Stimulated activated naive B cell treated with anti-CD40 and anti-IgM and Interleukin-4, amounts not matched to agents 10 μg/mL and 1 μg/mL and 100 μg/mL, for 72 hours (primary cell): ENCODE measurements around the gene GLMP.

ENCODE experiments used
- ATAC-seq, 2 donors: fragments of 150-1000 bp; cut with Tn5 transposase; replicated peaks; 2 replicates each; pipeline ENCODE4 v1.10.0; 2021; ENCODE audit warnings: moderate library complexity in 1 of 2
- DNase-seq: peaks from one replicate; pipeline ENCODE4 v3.0.0; 2021
- H3K27ac Mint-ChIP-seq: one replicate; pipeline ENCODE4 v1.8.0; 2022; ENCODE audit warnings: mild to moderate bottlenecking, mixed read lengths
- H3K27me3 Mint-ChIP-seq, 2 donors: one replicate each; pipeline ENCODE4 v1.8.0; 2022; ENCODE audit warnings: mixed read lengths in 2 of 2
- H3K36me3 Mint-ChIP-seq, 2 donors: one replicate each; pipeline ENCODE4 v1.8.0; 2022; ENCODE audit warnings: mixed read lengths in 2 of 2, mild to moderate bottlenecking in 1 of 2
- H3K4me1 Mint-ChIP-seq, 2 donors: one replicate each; pipeline ENCODE4 v1.8.0; 2022; ENCODE audit warnings: mixed read lengths in 2 of 2, mild to moderate bottlenecking in 1 of 2
- H3K4me3 Mint-ChIP-seq, 2 donors: one replicate each; pipeline ENCODE4 v1.8.0; 2022; ENCODE audit warnings: mild to moderate bottlenecking in 2 of 2, mixed read lengths in 2 of 2, moderate library complexity in 1 of 2
- H3K9me3 Mint-ChIP-seq, 2 donors: one replicate each; pipeline ENCODE4 v1.8.0; 2022; ENCODE audit warnings: mixed read lengths in 2 of 2, mild to moderate bottlenecking in 1 of 2

The GLMP gene

DNA sequence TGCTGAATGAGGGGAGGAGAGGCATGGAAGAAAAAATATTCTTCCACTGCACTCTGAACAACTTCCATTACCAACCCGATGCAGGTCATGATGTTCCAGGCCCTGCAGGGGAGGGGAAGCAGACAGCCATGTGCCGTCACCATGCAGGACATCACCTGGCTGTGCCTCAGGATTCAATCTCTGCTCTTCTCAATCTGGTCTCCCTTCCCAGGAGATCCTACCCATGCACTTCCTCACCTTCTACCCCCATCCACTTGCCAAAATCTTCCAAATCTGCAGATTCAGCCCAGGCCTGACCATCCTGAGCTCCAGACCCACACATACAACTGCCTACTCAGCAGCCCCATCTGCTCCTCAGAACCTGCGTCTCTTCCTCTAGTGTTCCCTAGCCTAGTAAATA, 41.8 kb downstream of the GLMP start:
- H3K27me3 Mint-ChIP-seq, result no peaks in the 10 kb centered on the region
- H3K27ac Mint-ChIP-seq, result no peak overlapping the region
- H3K36me3 Mint-ChIP-seq, result peaks cover 34 to 55% of the 10 kb centered on the region in 2 donors

DNA sequence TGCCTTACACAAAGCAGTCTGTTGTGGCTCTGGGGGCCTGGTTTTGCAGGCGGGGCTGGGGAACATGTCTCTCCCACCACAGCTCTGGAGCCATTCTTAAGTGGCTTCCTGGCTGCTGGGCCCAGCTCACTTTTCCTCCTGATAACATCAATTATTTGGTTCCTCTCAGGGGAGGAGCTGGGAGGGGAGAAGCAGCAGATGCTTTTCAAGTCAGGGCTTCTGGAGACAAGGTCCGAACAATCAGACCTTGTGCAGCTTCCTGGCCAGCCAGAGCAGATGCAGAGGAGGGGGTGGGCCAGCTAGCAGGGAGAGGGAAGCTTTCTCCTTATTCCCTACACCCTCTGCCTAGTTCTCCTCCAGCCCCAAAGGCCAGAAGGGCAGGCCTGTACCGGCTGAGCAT, 44.0 kb downstream of the GLMP start:
- peaks cover 20 to 44% of the 10 kb centered on the region in 2 donors for H3K36me3 Mint-ChIP-seq
- peaks cover 3 to 7% of the 10 kb centered on the region in 2 donors for H3K4me1 Mint-ChIP-seq
- no peak overlapping the region for H3K4me3 Mint-ChIP-seq
- H3K27ac Mint-ChIP-seq, result no peak overlapping the region
- no peaks in the 10 kb centered on the region for H3K27me3 Mint-ChIP-seq
- DNase-seq (no peak), ATAC-seq (no peak)
- no peaks in the 10 kb centered on the region for H3K9me3 Mint-ChIP-seq

More for the DNA sequence above, 41.8 kb downstream of the GLMP start:
- no peak overlapping the region for H3K4me3 Mint-ChIP-seq
- no peaks in the 10 kb centered on the region for H3K9me3 Mint-ChIP-seq
- DNase-seq (no peak), ATAC-seq (no peak)
- H3K4me1 Mint-ChIP-seq, result peaks cover 0 to 2% of the 10 kb centered on the region in 2 donors

DNA sequence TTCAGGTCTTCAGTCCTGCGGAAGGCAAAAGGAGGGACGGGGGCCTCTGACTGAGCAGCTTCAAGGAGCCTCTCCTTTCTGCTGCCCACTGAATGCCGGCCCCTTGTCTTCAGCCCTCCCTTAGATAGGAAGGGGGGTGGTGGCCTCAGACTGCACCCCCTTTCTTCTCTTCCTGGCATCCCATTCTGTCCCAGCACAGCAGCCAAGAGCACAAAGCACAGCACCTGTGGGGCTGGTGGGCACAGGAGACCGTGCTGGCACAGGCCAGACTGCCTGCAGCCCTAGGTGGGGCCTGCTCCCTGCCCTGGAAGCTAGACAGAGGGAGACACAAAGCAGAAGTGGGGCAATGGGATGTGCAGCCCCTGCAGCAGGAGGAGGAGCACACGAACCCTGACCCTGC, 45.9 kb downstream of the GLMP start:
- ATAC-seq, result no peak
- no peaks in the 10 kb centered on the region for H3K9me3 Mint-ChIP-seq
- no peak for DNase-seq
- no peak overlapping the region for H3K27ac Mint-ChIP-seq
- peaks cover 7 to 11% of the 10 kb centered on the region in 2 donors for H3K27me3 Mint-ChIP-seq
- peaks cover 12 to 41% of the 10 kb centered on the region in 2 donors for H3K36me3 Mint-ChIP-seq
- peaks cover 20 to 26% of the 10 kb centered on the region in 2 donors for H3K4me1 Mint-ChIP-seq
- H3K4me3 Mint-ChIP-seq, result no peak overlapping the region

DNA sequence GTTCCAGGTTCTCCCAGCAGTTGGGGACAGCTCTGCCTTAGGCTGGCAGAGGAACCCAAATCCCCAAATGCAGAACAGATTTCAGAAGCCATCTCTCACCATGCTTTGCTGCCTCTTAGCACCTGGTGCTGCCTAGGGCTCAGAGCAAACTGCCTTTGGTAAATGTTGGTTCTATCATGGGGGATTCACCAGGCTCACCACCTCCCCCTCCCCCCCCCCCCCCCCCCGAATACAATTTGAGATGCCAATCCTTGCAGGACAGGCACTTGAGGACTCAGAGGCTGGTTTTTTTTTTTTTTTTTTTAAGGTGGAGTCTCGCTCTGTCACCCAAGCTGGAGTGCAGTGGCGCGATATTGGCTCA, 47.2 kb downstream of the GLMP start:
- Mint-ChIP-seq H3K27me3 (peaks cover 11 to 22% of the 10 kb centered on the region in 2 donors), H3K9me3 (no peaks in the 10 kb centered on the region), H3K4me3 (no peak overlapping the region), H3K27ac (no peak overlapping the region), H3K4me1 (peaks cover 22 to 29% of the 10 kb centered on the region in 2 donors), H3K36me3 (peaks cover 20 to 43% of the 10 kb centered on the region in 2 donors)
- no peak for DNase-seq
- no peak for ATAC-seq

DNA sequence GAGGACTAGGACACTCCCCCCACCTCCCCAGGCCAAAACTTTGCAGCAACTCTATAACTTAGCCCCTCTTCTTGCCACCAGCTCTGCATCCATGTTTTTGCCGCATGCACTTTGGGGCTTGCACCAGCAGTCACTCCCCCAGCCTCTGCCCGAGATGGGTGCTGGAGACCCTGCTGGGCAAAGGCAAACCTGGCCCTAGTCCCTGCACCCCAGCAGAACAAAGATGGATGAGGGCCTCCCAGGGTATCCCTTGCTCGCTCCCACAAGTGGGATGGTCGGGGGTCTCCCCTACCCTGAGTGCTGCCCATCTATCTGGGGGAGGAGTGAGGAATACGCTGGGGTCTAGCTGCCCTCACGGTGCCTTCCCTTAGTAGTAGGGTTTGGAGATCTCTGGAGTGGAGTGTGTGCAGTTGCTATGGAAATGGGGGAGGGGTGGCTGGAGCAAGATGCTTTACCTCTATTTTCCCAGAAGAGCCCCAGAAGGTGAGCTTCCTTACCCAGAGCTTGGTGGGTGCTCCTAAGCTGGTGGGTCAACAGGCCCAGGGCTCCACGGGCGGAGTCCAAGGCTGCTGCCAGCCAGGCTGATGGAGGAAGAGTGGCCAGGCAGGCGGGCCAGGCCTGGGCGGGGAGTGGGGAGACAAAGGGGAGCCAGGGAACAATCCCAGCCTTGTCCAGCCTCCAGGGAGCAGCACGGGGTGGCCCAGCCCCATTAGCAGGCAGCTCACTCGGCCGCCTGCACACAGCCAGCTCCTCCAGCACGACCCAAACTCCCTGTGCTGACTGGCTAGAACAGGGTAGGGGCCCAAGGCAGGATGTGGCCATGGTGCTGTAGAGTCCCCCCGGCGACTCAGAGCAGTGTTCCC, 47.8 kb downstream of the GLMP start, which contains the start of gene PAQR6:
PAQR6 (minus strand) TSS at position 597 of the 863 bp plus-strand sequence. CDS start 1,325 bp downstream, outside the sequence.
- H3K9me3 Mint-ChIP-seq, result no peaks in the 10 kb centered on the region
- peaks cover 11 to 22% of the 10 kb centered on the region in 2 donors for H3K27me3 Mint-ChIP-seq
- peaks cover 16 to 41% of the 10 kb centered on the region in 2 donors for H3K36me3 Mint-ChIP-seq
- H3K4me1 Mint-ChIP-seq, result peaks cover 20 to 29% of the 10 kb centered on the region in 2 donors
- H3K4me3 Mint-ChIP-seq, result peak within 1 kb of the TSS in 1 of 2 donors; percentile 10
- H3K27ac Mint-ChIP-seq, result peak within 1 kb of the TSS; percentile 31
- DNase-seq, result no peak
- no peak for ATAC-seq

DNA sequence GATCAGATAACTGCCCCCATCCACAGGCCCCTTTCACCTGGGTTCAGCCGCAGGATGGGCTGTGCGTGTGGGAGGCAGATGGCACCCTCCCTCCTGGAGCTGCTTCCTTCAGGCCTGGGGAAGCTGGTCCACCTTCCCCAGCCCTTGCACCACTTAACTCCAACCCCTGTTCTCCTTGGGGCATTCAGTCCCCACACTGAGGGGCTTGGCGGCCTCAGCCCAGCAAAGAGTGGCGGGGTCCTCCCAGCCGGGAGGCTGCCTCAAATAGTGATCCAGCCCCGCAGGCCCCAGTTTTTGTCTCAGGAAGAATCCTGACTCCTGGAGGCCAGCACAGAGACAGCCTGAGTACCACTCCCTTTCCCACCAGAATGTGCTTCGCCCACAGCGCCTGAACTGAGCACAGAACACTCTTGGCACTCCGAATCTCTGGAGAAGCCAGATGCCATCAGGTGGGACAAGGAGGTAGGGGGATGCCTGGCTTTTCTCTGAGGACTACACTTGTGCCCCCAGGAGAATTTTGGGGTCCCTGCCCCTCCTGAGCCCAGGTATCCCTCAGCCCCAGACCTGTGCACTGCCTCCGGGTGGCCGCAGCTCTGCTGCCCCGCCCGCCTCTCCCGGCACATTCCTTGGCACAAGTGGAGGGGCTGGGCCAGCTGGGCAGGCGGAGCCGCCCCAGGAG, 48.6 kb downstream of the GLMP start:
- peaks cover 20 to 29% of the 10 kb centered on the region in 2 donors for H3K4me1 Mint-ChIP-seq
- DNase-seq (no peak), ATAC-seq (no peak)
- H3K27me3 Mint-ChIP-seq, result peaks cover 11 to 22% of the 10 kb centered on the region in 2 donors
- H3K4me3 Mint-ChIP-seq, result peak overlapping the region in 1 of 2 donors; percentile 60
- H3K9me3 Mint-ChIP-seq, result no peaks in the 10 kb centered on the region
- H3K27ac Mint-ChIP-seq, result no peak overlapping the region
- H3K36me3 Mint-ChIP-seq, result peaks cover 23 to 42% of the 10 kb centered on the region in 2 donors

DNA sequence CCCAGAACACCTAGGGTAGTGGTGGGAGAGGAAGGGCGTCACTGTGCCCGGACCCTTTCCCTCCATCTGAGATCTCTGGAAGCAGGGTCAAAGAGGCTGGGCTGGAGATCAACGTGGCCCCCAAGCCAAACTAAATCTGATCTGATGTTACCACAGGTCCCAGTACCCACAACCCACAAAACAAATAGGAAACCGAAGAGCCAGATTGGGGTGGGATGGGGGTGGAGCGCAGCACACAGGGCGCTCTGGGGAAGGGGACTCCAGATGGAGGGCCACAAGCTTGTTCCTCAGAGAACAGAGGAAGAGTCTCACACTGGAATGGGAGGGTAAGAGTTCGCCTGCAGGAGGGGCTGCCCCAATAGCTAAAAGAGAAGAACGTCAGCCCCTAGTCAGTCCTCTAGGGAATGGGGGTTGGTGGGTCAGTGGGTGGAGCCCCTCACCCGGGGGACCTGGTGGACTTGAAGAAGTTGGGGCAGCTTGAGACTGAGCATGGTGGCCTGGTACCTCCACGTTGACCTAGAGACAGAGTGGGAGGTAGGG, 49.2 kb downstream of the GLMP start:
- Mint-ChIP-seq H3K9me3 (no peaks in the 10 kb centered on the region), H3K27me3 (peaks cover 11 to 22% of the 10 kb centered on the region in 2 donors), H3K4me3 (peak overlapping the region; percentile 59 to 60), H3K4me1 (peaks cover 20 to 29% of the 10 kb centered on the region in 2 donors), H3K27ac (peak overlapping the region; percentile 89), H3K36me3 (peaks cover 23 to 42% of the 10 kb centered on the region in 2 donors)
- ATAC-seq (peak in 1 of 2 donors; percentile 20), DNase-seq (no peak)

DNA sequence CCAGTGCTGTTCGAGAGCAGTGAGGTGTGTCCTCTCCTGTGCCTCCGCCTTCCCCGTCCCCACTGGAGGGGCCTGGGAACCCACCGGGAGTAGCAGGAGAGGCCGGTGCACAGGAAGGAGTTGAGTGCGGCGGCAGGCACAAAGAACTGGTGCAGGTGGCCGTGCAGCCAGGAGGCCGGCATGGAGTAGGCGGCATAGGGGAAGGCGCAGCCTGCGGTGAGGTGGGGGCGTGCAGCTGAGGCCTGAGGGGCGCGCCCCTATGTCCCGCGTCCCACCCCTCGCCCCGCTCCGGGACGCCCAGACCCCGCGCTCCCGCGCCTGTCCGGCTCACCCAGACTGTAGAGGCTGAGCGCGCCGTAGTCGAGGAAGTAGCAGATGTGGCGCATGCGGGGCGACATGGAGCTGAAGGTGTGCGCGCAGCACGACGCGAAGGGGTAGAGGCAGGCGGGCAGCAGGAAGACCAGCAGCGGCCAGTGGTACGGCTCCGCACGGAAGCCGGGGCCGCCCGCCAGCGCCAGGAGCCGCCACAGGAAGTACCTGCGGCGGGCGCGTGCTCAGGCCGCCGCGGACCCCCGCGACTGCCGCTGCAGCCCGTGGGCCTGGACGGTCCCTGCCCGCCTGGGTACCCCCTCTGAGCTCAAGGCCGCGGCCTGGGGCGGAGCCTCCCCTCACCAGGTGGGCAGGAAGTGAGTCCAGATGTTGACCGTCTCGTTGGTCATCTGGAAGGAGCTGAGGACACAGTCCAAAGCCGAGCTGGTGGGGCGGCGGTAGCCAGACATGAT, 49.8 kb downstream of the GLMP start:
- Mint-ChIP-seq H3K4me1 (peaks cover 20 to 29% of the 10 kb centered on the region in 2 donors), H3K27me3 (peaks cover 11 to 22% of the 10 kb centered on the region in 2 donors), H3K9me3 (no peaks in the 10 kb centered on the region), H3K4me3 (peak overlapping the region; percentile 83 to 84), H3K36me3 (peaks cover 25 to 45% of the 10 kb centered on the region in 2 donors), H3K27ac (peak overlapping the region; percentile 90)
- peak; percentile 64 to 69 for ATAC-seq
- DNase-seq, result no peak

DNA sequence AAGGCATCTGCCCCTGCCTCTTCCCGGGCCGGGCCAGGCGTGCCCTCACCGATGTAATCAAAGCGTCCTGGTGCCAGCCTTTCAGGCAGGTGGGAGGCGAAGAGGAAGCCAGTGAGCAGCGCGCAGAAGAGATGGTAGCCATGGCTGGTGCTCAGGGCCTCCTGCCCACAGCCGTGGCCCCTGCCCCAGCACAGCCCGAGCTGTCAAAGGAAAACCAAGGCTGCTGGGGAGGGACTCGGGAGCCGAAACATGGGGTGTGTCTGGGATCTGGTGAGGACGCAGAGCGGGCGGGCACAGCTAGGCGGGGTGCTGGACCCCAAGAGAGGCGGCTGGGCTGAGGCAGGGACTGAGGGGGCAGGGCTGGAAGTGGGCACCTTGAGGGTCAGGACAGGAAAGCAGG, 50.8 kb downstream of the GLMP start:
- Mint-ChIP-seq H3K27ac (peak overlapping the region; percentile 5), H3K27me3 (peaks cover 11 to 22% of the 10 kb centered on the region in 2 donors), H3K9me3 (no peaks in the 10 kb centered on the region), H3K4me3 (peak overlapping the region; percentile 83 to 84), H3K36me3 (peaks cover 27 to 45% of the 10 kb centered on the region in 2 donors), H3K4me1 (peaks cover 20 to 29% of the 10 kb centered on the region in 2 donors)
- DNase-seq, result no peak
- no peak for ATAC-seq

DNA sequence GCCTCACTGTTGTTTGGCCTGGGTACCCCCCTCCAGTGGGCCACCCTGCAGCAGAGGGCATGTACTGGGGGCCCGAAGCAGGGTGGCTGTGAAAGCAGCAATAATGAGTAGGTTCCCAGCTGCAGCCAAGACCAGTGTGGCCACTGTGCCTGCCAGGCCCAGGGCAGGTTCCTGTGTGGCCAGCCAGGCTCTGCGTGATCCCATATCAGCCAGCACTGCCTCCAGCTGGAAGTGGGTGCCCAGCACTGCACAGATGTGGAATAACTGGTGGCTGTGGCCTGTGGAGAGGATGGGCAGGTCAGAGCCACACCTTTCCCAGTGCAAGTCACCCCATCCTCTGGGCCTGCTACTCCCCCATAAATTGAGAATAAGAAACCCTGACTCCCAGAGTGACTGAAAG, 51.4 kb downstream of the GLMP start:
- no peak overlapping the region for H3K4me3 Mint-ChIP-seq
- peak overlapping the region; percentile 53 for H3K27ac Mint-ChIP-seq
- no peaks in the 10 kb centered on the region for H3K9me3 Mint-ChIP-seq
- H3K36me3 Mint-ChIP-seq, result peaks cover 30 to 47% of the 10 kb centered on the region in 2 donors
- H3K27me3 Mint-ChIP-seq, result peaks cover 11 to 22% of the 10 kb centered on the region in 2 donors
- peaks cover 20 to 29% of the 10 kb centered on the region in 2 donors for H3K4me1 Mint-ChIP-seq
- DNase-seq, result no peak
- ATAC-seq, result no peak

DNA sequence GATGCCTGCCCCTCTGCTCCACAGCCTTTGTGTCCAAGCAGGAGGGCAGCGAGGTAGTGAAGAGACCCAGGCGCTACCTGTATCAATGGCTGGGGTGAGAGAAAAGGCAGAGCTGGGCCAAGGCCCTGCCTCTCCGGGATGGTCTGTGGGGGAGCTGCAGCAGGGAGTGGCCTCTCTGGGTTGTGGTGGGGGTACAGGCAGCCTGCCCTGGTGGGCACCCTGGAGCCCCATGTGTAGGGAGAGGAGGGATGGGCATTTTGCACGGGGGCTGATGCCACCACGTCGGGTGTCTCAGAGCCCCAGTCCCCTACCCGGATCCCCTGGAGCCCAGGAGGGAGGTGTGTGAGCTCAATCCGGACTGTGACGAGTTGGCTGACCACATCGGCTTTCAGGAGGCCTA, 52.7 kb downstream of the GLMP start:
- Mint-ChIP-seq H3K27me3 (peaks cover 11 to 22% of the 10 kb centered on the region in 2 donors), H3K27ac (no peak overlapping the region), H3K4me1 (peaks cover 19 to 29% of the 10 kb centered on the region in 2 donors), H3K9me3 (no peaks in the 10 kb centered on the region), H3K4me3 (no peak overlapping the region), H3K36me3 (peaks cover 44 to 55% of the 10 kb centered on the region in 2 donors)
- DNase-seq (no peak), ATAC-seq (no peak)
